A204.1 (cell line): ENCODE results near the gene PNMA5.

ENCODE experiments used
- FAIRE-seq: peaks from 2 replicates; lab custom pipeline; 2012; peaks lifted over from hg19 to GRCh38; lab: Jason Lieb, UNC

The PNMA5 gene

DNA sequence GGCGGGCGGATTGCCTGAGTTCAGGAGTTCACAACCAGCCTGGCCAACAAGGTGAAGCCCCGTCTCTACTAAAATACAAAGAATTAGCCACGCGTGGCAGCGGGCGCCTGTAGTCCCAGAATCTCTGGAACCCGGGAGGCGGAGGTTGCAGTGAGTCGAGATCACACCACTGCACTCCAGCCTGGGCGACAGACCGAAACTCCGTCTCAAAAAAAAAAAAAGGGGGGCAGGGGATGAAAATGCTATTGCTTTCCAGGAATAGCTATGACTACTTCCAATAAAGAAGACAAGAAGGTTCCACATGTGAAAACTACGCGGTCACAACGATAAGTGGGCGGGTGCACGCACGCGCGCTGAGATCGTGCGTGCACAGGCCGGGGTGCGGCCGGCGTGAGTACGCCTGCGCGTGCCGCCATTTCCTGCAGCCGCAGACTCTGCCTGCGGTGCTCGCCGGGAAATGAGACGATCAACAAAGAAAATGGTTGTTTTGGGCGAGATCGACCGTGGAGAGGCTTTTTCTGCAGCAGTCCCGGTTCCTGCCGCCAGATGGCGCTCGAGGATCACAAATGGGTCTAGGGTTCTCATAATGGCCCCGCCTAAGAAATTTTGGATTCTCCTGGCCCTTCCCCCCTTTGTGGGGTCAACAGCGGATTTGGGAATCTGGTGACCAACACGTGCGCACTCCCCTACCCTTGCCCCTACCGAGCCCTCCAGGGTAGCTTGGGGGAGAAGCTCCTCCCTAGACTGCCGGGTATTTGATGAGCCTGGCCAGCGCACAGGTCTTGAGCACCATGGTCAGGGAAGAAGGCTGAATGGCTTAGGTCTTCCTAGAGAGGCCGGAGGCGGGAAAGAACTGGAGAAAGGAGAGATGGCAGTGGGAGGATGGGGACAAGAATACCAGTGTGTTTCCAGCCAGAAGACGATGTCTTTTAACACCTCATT, 35.1 kb downstream of the PNMA5 start:
- peak; percentile 94 for FAIRE-seq

DNA sequence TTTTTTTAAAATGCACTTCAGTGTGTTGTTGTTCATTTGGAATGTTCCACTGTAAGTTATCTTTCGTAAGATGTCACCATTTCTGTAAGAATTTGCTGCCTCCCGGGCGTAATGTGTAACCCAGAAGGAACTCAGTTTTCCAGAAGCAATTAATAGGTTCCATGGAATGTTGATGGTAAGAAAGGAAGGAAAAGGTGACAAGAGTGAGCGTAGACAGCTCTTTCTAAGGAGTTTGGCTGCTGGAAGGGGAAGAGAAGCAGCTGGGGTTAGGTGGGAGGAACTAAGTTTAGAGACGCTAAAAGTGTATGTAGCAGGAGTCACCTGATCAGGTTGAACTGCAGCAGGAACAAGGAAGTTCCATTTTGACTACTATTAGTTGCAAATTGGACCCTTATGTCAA, 35.9 kb downstream of the PNMA5 start:
- FAIRE-seq = no peak

DNA sequence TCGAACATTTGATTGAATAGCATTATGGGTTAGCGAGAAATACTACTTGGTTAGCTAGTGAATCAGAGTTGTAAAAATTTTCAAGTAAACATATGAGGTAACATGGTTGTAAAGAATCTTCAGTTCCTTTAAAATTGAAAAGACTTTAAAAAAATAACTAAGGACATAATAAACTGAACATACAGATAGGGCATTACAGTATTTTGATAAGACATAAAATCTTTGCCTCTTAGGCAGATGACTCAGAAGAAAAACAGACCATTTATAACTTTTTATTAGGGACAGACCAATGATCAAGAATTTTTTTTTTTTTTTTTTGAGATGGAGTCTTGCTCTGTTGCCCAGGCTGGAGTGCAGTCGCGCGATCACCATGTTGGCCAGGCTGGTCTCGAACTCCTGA, 43.1 kb downstream of the PNMA5 start:
- FAIRE-seq = no peak

DNA sequence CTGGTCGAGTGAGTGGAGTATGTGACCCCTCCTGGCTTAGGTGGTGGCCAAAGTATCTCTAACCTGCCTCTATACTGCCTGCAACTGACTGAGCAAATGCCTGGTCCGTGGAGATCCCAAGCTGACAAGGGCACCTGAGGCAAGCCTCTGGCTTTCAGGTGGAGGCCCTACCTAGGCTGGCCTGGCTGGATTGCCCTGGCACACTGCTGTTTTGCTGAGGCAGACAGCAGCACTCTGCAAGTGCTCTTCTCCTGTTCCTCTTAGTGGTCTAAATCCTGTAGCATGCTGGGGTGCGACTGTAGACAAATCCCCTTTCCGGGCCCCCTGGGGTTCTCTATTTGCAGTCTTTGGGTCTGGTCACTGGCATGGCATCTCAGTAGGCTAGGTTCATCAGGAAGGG, 44.8 kb downstream of the PNMA5 start:
- FAIRE-seq = no peak

DNA sequence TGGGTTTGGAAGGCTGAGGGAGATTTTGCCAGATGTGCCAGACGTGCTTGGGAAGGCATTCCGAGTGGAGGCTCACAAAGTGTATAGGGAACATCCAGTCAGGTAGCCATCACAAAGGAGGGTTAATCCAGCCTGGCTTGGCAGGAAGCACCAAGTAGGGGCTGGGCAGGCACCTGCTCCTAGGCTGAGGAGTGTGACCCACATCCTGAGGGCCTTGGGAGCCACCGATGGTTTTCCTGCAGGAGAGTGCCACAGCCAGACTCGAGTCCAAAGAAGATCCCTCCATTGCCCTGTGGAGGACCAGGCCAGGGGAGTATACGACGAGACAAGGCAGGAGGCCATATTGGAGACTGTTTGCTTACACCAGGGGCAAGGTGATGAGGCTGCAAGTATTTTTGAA, 47.2 kb downstream of the PNMA5 start:
- FAIRE-seq = no peak

DNA sequence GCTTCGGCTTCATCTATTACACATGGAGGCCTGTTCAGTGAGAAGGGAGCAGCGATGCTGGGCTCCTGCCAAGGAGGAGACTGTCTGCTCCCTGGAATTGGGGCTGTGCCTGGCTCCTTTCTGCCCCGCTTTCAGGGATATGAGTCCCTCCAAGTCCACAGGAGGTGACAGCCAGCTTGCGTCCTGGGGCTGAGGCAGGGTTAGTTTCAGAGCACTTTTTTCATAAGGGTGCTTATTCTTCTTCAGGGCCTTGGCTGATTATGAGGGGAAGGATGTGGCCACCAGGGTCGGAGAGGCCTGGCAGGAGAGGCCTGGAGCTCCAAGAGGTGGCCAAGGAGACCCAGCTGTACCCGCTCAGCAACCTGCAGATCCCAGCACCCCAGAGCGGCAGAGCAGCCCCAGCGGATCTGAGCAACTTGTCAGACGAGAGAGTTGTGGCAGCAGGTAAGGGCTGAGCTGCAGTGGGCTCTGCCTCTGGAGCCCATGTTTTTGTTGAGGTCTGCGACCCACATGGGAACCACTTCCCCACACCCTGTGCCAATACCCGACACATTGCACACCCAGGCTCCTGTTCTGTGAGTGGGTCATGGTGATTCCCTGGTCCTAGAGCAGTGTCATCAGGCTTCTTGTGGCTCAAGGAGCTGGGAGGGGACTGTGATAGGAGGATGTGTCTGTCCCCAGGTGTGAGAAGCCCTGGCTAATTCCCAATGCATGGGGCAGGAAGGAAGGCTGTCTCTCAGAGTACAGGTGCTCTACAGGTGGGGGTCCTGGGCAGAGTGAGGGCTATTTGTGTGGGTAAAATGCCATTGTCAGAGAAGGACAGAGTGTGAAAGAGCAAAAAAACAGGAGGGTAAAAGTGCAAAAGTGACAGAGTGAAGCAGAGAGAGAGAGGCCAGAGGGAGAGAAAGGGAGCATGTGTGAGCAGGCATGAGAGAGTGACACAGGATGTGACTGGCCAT, 48.6 kb downstream of the PNMA5 start:
- no peak for FAIRE-seq

DNA sequence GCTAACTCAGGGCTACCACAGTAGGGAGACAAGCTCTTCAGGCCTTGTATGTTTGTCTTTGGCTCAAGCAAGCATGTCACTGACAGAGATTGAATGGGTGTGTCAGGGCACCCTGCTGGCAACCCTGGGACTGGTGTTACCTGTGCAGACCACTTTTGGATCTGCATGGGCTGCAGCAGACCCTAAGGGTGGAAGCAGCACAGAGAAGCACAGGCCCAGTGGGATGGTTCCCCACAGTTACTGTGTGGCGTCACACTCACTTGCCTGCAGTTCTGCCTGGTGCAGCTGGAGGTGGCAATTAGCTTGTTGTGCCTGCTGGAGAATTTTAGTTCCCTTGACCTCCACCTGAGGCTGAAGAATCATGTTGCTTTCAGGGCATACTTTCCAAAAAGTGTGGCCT, 50.1 kb downstream of the PNMA5 start:
- FAIRE-seq = no peak

DNA sequence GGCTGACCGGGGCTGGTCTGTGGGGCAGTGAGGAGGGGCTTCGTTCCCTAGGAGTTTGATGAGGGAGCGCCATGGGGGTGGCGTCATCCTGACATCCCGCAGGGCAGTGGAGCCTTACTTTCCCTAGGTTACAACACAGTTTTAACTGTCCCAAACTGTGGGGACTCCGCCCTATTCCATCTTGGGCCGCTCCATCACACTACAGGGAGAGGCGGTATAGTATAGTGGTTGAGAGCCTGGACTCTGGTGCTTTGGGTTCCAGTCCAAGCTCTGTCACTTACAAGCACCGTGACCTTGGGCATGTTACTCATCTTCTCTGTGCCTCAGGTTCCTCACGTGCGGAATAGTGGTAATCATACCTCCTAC, 51.9 kb downstream of the PNMA5 start:
- no peak for FAIRE-seq

DNA sequence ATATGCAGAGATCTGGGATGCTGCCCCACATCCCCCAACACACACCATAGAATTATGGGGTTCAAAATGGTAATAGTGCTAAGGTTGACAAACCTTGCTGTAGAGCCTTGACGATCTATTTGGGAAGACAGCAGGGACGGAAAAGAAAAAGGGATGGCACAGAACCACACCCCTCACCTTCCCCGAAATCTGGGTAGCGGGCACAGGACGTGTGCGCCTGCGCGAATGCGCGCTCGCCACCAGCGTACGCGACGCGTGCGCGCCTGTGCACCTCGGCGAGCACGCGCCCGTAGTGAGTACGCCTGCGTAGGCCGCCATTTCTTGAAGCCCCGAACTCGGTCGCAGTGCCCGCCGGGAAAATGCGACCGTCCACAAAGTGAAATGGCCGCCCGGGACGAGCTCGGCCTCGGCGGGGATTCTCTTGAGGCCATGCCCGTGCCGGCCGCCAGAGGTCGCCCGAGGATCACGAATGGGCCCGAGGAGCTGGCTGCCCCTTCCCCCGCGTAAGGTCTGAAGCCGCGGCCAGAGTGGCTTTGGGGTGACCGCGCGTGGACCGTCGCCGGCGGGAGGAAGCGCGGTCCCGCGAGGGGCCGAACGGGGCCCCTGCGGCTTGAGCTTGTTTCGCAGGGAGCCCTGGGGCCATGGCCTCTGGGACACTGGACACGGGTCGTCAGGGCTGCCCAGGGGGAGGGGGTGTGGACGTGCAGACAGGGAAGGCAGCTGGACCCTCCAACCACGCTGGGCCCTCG, 52.4 kb downstream of the PNMA5 start:
- no peak for FAIRE-seq
